HG03432 (cell line): ENCODE results near the gene LONRF2.
A peak's percentile ranks its signal among the peaks of the same experiment; 100 is the strongest.

Experiments used
- ATAC-seq: cut with Tn5 transposase; IDR thresholded peaks from one replicate; pipeline ENCODE4 v1.9.1; 2021; ENCODE audit warnings: mild to moderate bottlenecking, moderate library complexity; ENCODE audit not compliant: unreplicated experiment

The LONRF2 gene

DNA sequence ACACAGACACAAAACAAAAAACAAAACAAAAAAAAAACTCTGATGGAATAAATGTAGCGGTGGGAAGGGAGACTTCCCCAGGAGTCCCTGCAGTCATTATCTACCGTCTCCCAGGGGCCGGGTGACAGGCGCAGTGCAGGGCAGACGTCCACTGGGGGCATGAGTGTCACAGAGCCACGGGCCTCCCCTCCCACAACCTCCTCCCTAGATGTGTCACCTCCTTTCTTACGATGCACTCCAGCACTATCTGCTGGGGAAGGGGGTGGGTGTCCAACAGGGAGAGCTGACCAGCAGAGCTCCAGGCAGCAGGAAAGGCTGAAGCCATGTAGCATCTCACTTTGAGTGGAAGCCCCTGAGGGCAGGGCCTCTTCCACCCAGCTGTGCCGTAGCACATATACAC is 84.5 kb downstream of the LONRF2 start:
- ATAC-seq, result no peak

DNA sequence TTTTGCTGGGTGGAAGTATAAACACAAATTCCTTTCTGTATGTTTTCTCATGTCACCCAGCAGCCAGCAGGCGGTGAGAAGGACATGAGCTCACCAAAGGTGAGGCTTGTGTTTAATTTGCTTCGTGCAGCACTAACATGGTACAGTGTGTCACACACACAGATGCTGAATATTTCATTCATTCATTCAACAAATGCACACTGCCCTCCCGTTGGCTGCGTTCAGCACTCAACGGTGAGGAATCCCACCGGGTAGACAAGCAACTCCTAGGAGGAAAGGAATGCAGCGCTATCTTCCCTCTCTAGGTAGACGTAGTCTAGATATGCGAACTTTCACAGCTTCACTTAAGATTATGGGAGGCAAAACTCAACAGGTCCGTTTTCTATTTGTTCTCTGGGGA is 85.1 kb downstream of the LONRF2 start:
- ATAC-seq, result no peak

- no peak for ATAC-seq
Observed at GRCh38 chr2:100236166-100236565, 86.1 kb downstream of the LONRF2 start.

DNA sequence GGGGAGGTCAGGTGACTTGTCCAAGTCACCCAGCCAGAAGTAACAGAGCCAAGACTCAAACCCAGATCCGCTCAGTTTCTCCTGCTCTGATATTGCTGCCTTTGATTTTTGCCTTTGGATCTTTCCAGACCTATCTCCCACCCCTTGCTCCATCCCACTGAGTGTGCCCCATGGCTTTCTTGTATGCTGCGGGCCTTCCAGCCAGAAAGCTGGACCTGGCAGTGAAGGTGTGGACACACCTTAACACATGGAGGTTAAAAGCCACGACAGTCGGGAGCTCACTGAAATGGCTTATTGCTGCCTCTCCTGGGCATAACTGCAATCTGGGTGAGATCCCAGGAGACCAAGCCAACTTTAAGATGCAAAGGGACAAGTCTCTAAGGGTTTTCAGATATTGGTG is 86.7 kb downstream of the LONRF2 start:
- no peak for ATAC-seq

DNA sequence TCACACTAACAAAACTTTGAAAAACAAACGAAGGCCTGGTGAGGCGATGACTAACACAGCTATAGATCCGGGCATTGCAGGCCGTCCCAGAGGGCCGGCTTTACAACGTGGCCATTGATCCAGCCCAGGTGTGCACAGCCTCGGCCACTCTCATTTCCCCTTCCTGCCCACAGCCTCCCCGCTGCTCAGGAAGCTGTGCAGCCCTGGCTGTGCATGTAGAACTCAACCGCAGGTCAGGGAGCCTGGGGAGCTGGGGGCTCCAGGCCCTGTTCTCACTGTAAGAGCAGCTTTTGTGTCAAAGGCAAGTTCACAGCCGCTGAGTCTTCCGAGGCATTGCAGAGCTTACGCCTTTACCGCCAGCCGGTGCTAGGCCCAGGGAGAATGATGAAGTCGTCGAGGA is 87.2 kb downstream of the LONRF2 start:
- peak; percentile 98 for ATAC-seq

GRCh38 chr2:100234141-100234540 is 88.2 kb downstream of the LONRF2 start:
- no peak for ATAC-seq

DNA sequence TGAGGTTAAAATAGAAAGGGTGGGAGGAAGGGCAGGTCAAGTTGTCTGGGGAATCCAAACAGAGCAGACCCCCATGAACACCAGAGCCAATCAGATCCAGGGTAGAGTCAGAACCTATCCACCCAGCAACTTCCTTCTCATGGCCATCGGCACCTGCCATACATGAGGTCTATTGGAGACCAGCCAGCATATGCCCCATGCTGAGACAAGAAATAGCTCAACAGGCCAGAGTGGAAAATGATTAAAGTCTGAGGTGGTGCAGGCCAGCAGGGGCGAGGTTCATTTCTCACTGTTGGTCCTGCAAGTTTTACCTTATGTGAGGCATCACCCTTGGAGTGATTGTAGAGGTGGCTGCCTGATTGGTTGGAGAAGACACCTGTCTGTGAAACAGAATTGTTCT is 89.2 kb downstream of the LONRF2 start:
- ATAC-seq, result no peak

- ATAC-seq, result no peak
Observed at GRCh38 chr2:100230754-100231153, 91.5 kb downstream of the LONRF2 start.

DNA sequence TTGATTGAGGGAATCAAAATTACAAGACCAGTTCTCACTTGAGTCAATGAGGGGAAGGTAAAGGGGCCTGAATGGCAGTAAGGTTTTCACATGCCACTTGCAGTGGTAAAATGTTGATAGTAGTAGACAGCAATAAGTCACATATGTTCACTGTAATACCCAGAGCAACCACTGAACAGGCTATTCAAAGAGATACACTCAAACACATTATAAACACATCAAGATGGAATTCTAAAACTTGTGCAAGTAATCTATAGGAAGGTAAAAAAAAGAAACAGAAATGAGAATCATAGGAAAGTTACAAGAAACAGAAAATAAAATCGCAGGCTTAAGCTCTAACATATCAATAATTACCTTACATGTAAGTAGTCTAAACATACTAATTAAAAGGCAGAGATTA is 93.3 kb downstream of the LONRF2 start:
- no peak for ATAC-seq

DNA sequence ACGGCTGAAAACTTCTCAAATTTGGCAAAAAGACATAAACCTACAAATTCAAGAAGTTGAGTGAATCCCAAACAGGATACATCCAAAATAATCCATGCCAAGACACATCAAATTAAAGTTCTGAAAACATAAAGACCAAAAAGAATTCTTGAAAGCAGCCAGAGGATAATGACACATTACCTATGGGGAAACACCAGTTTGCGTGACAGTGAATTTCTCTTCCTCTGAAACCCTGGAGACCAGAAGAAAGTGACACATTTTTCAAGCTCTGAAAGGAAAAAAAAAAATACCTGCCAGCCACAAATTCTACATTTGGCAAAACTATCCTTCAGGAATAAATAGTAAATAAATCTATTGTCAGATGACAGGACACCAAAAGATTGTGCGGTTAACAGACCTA is 93.9 kb downstream of the LONRF2 start:
- ATAC-seq, result no peak

- no peak for ATAC-seq
Observed at GRCh38 chr2:100224988-100225710, 97.2 kb downstream of the LONRF2 start.

GRCh38 chr2:100223502-100223901 is 98.8 kb downstream of the LONRF2 start:
- no peak for ATAC-seq
